HUDEP-2 (cell line): Measurements from ENCODE around the gene BICDL2.
"Not testable (repeated sequence)": the region's sequence is repeated elsewhere in the genome, so short reads cannot be mapped to it uniquely, and the experiment has no call there.

ENCODE experiments used
- DNase-seq, 76 experiments: peaks; one replicate each; lab custom pipeline; 2025; ENCODE audit not compliant: unreplicated experiment in 76 of 76; lab: John Stamatoyannopoulos, UW

BICDL2 gene, protein sequence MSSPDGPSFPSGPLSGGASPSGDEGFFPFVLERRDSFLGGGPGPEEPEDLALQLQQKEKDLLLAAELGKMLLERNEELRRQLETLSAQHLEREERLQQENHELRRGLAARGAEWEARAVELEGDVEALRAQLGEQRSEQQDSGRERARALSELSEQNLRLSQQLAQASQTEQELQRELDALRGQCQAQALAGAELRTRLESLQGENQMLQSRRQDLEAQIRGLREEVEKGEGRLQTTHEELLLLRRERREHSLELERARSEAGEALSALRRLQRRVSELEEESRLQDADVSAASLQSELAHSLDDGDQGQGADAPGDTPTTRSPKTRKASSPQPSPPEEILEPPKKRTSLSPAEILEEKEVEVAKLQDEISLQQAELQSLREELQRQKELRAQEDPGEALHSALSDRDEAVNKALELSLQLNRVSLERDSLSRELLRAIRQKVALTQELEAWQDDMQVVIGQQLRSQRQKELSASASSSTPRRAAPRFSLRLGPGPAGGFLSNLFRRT

GRCh38 chr16:3036726-3037315 is at the start of gene BICDL2:
TSS of gene BICDL2 (minus strand) at chr16:3036944. CDS start at chr16:3035496, 1,448 bp downstream.
- no peak for DNase-seq

GRCh38 chr16:3085868-3086595 is 49.3 kb upstream of the BICDL2 start:
- DNase-seq = no peak

DNA sequence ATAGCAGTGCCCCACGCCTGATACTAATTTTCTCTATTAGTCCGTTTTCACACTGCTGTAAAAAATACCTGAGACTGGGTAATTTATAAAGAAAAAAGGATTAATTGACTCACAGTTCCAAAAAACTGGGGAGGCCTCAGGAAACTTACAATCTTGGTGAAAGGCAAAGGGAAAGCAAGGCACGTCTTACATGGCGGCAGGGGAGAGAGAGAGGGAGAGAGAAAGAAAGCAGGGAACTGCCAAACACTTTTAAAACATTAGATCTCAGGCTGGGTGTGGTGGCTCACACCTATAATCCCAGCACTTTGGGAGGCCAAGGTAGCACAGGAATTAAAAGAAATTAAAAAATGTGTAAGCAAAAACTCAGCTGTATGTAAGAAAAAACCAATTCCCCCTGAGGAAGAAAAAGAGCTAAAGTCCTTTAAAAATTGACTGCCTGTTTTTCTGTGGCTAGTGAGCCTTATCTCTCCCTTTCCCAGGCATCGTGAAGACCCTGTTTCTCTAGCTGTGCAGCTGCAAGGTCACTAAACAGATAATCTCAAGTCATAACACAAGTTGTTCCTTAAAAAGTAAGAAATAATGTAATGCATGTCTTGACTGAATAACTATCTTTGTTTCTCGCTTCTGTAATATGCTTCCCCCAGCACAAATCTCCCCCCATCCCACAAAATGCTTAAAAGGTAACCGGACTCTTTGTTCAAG is 48.4 kb upstream of the BICDL2 start:
- DNase-seq = no peak

- DNase-seq = no peak
These were observed 47.7 kb upstream of the BICDL2 start for GRCh38 chr16:3084491-3084890.

GRCh38 chr16:3083408-3083807 is 46.7 kb upstream of the BICDL2 start:
- not testable (repeated sequence) for DNase-seq

DNA sequence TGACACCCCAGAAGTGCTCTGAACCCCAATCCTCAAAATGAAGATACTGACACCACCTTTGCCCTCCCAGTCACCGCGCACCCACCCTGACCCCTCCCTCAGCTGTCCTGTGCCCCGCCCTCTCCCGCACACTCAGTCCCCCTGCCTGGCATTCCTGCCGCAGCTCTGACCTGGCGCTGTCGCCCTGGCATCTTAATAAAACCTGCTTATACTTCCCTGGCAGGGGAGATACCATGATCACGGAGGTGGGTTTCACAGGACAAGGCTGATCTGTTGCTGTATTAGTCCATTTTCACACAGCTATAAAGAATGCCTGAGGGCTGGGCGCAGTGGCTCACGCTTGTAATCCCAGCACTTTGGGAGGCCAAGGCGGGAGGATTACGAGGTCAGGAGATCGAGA is 45.2 kb upstream of the BICDL2 start:
- not testable (repeated sequence) for DNase-seq

DNA sequence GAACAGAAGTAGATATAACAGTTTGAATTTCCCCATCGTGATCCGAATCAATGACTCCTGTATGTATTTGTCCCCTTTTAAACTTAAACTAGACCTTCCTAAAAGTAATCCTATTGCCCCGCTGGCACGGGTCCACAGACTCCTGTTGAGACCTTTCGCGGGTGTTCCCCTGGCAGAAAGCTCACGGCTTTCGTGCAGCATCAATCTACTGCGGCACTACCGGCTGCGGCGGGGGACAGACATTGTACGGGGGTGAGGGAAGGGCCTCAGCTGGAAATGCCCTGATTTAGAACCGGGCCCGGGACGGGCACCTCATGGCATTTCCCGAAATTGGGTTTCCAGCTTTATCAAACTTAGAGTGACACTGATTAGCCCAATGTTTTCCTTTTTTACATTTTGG is 43.3 kb upstream of the BICDL2 start:
- DNase-seq = no peak

- DNase-seq = no peak
These were observed 39.8 kb upstream of the BICDL2 start for GRCh38 chr16:3076577-3076976.

DNA sequence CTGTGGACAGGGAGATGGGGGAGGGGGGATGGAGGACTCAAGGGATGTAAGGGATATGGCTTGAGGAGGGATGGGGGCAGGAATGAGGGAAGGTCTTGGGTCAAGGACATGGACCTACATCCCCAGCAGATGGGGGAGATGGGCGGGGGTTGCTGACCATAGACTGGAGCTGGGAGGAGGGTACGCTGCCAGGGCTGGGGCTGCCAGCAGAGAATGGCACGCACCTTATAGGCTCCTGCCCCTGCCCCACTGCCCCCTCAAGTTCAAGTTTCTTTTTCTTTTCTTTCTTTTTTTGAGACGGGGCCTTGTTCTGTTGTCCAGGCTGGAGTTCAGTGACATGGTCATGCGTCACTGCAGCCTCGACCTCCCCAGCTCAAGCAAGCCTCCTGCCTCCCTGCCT is 39.2 kb upstream of the BICDL2 start:
- not testable (repeated sequence) for DNase-seq

DNA sequence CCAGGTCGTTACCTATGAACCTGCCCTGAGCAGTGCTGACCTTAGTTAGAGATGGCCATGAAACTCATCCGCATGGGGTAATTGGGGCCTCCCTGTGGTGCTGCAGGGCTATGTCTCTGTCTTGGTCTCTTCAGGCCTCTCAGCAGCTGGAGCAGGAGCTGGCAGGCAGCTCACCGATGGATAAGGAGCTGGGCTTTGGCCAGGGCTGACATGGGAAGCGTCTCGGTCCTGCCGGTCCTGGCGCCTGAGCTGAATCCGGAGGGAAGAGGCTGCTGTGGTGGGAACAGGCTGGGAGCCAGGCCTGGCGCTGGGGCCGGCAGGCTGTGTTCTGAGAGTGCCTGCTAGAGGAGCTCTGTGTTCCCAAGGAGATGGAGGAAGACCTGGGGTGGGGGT is 38.8 kb upstream of the BICDL2 start:
- no peak for DNase-seq

- no peak for DNase-seq
These were observed 38.2 kb upstream of the BICDL2 start for GRCh38 chr16:3074860-3075522.

DNA sequence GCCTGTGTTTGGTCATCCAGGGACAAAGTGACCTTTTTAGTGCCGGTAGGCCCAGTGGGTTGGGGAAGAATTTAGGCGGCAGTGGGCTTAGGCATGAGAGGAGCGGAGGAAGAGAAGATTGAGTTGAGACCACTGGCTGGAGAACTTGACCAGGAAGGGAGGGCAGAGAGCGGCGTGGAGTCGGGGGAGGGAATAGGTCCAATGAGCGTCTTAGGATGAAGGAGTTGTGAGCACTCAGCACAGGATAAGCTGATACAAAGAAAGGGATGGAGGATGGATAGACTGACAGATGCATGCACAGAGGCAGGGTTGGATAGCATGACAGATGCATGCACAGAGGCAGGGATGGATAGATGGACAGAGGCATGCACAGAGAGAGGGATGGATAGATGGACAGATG is 36.7 kb upstream of the BICDL2 start:
- no peak for DNase-seq

GRCh38 chr16:3072576-3073263 is 36.0 kb upstream of the BICDL2 start:
- not testable (repeated sequence) for DNase-seq

- not testable (repeated sequence) for DNase-seq
These were observed 35.4 kb upstream of the BICDL2 start for GRCh38 chr16:3072148-3072547.

DNA sequence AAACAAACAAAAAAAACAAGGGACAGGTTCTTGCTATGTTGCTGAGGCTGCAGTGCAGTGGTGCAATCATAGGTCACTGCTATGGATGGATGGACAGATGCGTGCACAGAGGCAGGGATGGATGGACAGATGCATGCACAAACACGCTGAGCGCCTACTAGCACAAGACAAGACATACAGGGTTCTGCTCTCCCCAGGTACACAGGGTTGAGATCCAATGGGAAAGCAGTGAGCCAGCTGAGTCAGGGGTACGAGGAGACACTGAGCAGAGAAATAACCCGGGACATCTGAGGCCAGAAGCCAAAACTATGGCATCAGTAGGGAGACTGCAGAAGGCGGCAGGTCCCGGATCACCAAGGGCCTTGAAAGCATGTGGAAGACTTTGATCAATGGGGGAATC is 34.9 kb upstream of the BICDL2 start:
- no peak for DNase-seq

- DNase-seq = no peak
These were observed 33.9 kb upstream of the BICDL2 start for GRCh38 chr16:3070608-3071111.

- DNase-seq = not testable (repeated sequence)
These were observed 32.4 kb upstream of the BICDL2 start for GRCh38 chr16:3069146-3069545.

DNA sequence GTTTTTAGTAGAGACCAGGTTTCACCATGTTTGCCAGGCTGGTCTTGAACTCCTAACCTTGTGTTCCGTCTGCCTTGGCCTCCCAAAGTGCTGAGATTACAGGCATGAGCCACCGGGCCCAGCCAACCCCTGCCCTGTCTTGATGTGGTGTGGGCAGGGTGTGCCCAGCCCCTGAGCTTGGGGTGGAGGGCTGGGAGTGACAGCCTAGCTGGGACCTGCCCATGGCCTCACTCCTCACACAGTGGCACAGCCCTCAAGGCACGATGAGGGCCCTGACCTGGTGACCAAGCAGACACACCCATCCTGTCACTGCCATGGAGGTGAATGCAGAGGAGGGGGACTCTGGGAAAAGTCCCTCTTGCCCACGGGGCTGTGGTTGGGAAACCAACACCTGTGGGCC is 31.7 kb upstream of the BICDL2 start:
- no peak for DNase-seq

GRCh38 chr16:3066440-3066748 is 29.6 kb upstream of the BICDL2 start:
- no peak for DNase-seq
